ENCODE measurements around the gene AOC3. TPM values are rescaled to one million over a fixed set of nuclear protein-coding genes. Genes with fewer than 3 reads are reported as not detected.

The AOC3 gene
- total and polyA plus RNA-seq, 2 of the 13 experiments (the other 11 are each of a cell fraction or from before 2014, with no cell fraction given) = 8.7 to 51.7 TPM

GRCh38 chr17:42806249-42806648 lies 44.8 kb upstream of the AOC3 start:
- Histone ChIP-seq H3K9me3 (ENCODE audit: low read length) (no peaks in the 10 kb centered on the region), H3K27ac (ENCODE audit: extremely low read length, insufficient read depth, low read length) (no peak overlapping the region), H3K4me2 (ENCODE audit: low read depth, low read length) (no peak overlapping the region), H3K27me3 (ENCODE audit: control insufficient read depth in 1 of 2, insufficient read depth in 2 of 2, low read length in 2 of 2) (no peaks in the 10 kb centered on the region), H3K9ac (ENCODE audit: insufficient read depth, low read depth, low read length) (no peak overlapping the region), H3K36me3 (replicated peaks in 1 of 2; ENCODE audit: control insufficient read depth in 1 of 2, insufficient read depth in 2 of 2, low read length in 2 of 2) (peaks cover 6 to 8% of the 10 kb centered on the region in 2 experiments), H3K4me3 (replicated peaks in 1 of 3; ENCODE audit: insufficient read depth in 1 of 3, low read depth in 2 of 3, low read length in 3 of 3) (no peak overlapping the region), H4K20me1 (ENCODE audit: insufficient read depth, low read length) (no peaks in the 10 kb centered on the region), H3K4me1 (ENCODE audit: insufficient read depth, low read length) (peaks cover 40% of the 10 kb centered on the region), H3K79me2 (ENCODE audit: insufficient read depth, low read length) (no peaks in the 10 kb centered on the region), H2AFZ (ENCODE audit: low read length) (no peak overlapping the region)
- BruUV-seq (replicated peaks) = no TSS peak
- no peak for DNase-seq (ENCODE audit: low spot score)
- CTCF ChIA-PET (ENCODE audit: low intra/inter-chr PET ratio, low total read pairs) = no interaction called here
- no peak for TF ChIP-seq MTA1 (CRISPR knock-in tag; IDR thresholded peaks at IDR 0.05; ENCODE audit: borderline replicate concordance)
- no peak for TF ChIP-seq PHF5A (CRISPR knock-in tag; IDR thresholded peaks at IDR 0.05; ENCODE audit: low read depth, unreplicated experiment)
- no peak for TF ChIP-seq BHLHE40 (IDR thresholded peaks at IDR 0.05; ENCODE audit: low read length)
- 0 out of 2 replicates have a peak, but pooled peaks have one; percentile 40 for TF ChIP-seq ZNF75D (CRISPR knock-in tag; IDR thresholded peaks at IDR 0.05; ENCODE audit: borderline replicate concordance)
- no peak for TF ChIP-seq ELF3 (CRISPR knock-in tag; IDR thresholded peaks at IDR 0.05)
- TF ChIP-seq PPARG (CRISPR knock-in tag; conservative IDR thresholded peaks at IDR 0.05) = no peak
- no peak for TF ChIP-seq DNMT1 (CRISPR knock-in tag; IDR thresholded peaks at IDR 0.05)
- no peak for TF ChIP-seq RARA (CRISPR knock-in tag; IDR thresholded peaks at IDR 0.05)
- no peak for TF ChIP-seq CBX1 (IDR thresholded peaks at IDR 0.05; ENCODE audit: low read depth)
- WGBS (ENCODE audit: low lambda C conversion rate) = 100% methylated on average over 1 of the region's 1 CpG
- POLR2A ChIA-PET = interaction anchor here (1.0 to 4.3 kb wide), 3 partner anchors 10 to 18 kb away, joined by 4 to 29 read pairs (median 27); partner anchors contain the start of gene BECN1
- ATAC-seq = no peak
- intact Hi-C loops (cut with micrococcal nuclease; ENCODE audit: unreplicated experiment) = no loop called here
- in situ Hi-C loops (cut with HindIII; ENCODE audit: extremely low pct_ligation_motif_present, low pct_unique_long_range_greater_than_20kb) = no loop called here
- FAIRE-seq = no peak

DNA sequence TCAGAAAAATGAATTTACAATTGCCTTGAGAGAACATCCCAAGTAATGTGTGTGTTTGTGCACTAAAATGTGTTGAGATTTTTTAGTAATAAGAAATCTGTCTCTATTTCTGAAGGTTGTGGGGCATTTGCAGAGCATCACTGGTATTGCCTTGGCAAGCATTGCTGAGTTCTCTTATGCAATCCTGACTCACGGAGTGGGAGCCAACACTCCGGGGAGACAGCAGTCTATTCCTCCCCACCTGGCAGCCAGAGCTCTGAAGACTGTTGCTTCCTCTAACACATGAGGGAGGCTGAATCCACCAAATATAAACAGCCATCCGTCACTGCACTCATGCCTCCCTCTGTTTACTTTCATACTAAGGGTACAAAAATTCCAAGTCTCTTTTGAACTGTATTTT lies 41.7 kb upstream of the AOC3 start:
- Histone ChIP-seq H3K27me3 (ENCODE audit: control insufficient read depth in 1 of 2, insufficient read depth in 2 of 2, low read length in 2 of 2) (no peaks in the 10 kb centered on the region), H3K79me2 (ENCODE audit: insufficient read depth, low read length) (no peaks in the 10 kb centered on the region), H3K4me3 (replicated peaks in 1 of 3; ENCODE audit: insufficient read depth in 1 of 3, low read depth in 2 of 3, low read length in 3 of 3) (no peak overlapping the region), H3K4me1 (ENCODE audit: insufficient read depth, low read length) (peaks cover 18% of the 10 kb centered on the region), H3K9ac (ENCODE audit: insufficient read depth, low read depth, low read length) (no peak overlapping the region), H3K4me2 (ENCODE audit: low read depth, low read length) (no peak overlapping the region), H3K36me3 (replicated peaks in 1 of 2; ENCODE audit: control insufficient read depth in 1 of 2, insufficient read depth in 2 of 2, low read length in 2 of 2) (peaks cover 14 to 17% of the 10 kb centered on the region in 2 experiments), H2AFZ (ENCODE audit: low read length) (no peak overlapping the region), H3K9me3 (ENCODE audit: low read length) (no peaks in the 10 kb centered on the region), H4K20me1 (ENCODE audit: insufficient read depth, low read length) (no peaks in the 10 kb centered on the region), H3K27ac (ENCODE audit: extremely low read length, insufficient read depth, low read length) (no peak overlapping the region)
- intact Hi-C loops (cut with micrococcal nuclease; ENCODE audit: unreplicated experiment) (no loop called here), in situ Hi-C loops (cut with HindIII; ENCODE audit: extremely low pct_ligation_motif_present, low pct_unique_long_range_greater_than_20kb) (no loop called here)
- no TSS peak for BruUV-seq (replicated peaks)
- POLR2A ChIA-PET = interaction anchor here (1.3 to 1.7 kb wide), 2 partner anchors 12 to 29 kb away, joined by 3 to 12 read pairs; partner anchors contain the start of gene WNK4
- 64% methylated on average over 3 of the region's 3 CpGs for WGBS (ENCODE audit: low lambda C conversion rate)
- CTCF ChIA-PET (ENCODE audit: low intra/inter-chr PET ratio, low total read pairs) = no interaction called here
- ATAC-seq = no peak
- no peak for DNase-seq (ENCODE audit: low spot score)
- peak; percentile 18 for FAIRE-seq
- TF ChIP-seq RBFOX2 (IDR thresholded peaks at IDR 0.05; ENCODE audit: low read depth, low read length) (no peak), KDM4B (CRISPR knock-in tag; IDR thresholded peaks at IDR 0.05) (no peak), TEAD3 (CRISPR knock-in tag; optimal IDR thresholded peaks at IDR 0.05; ENCODE audit: borderline replicate concordance) (peak; percentile 21), CEBPB (IDR thresholded peaks at IDR 0.05; ENCODE audit: borderline replicate concordance, low read depth, low read length) (peak; percentile 58; the same call in 1 of the 2 replicates), MIER2 (CRISPR knock-in tag; IDR thresholded peaks at IDR 0.05) (no peak), ZBED4 (CRISPR knock-in tag; IDR thresholded peaks at IDR 0.05; ENCODE audit: borderline replicate concordance) (no peak), MED8 (CRISPR knock-in tag; IDR thresholded peaks at IDR 0.05; ENCODE audit: insufficient replicate concordance) (no peak), ZNF761 (CRISPR knock-in tag; conservative IDR thresholded peaks at IDR 0.05) (no peak)

Measured in HepG2 (cell line).